GM23338 (cell line): Measurements from ENCODE around the gene KRTAP5-4. TPM values are rescaled to one million over a fixed set of nuclear protein-coding genes. Genes with fewer than 3 reads are reported as not detected.

Experiments used
- ATAC-seq: fragments of 200-7000 bp; cut with Tn5 transposase; 3 replicates; pipeline ENCODE4 v1.9.1; 2020
- DNase-seq: peaks from one replicate; pipeline ENCODE4 v3.0.0-alpha.2; 2015; ENCODE audit warnings: low spot score
- H2AFZ ChIP-seq: fragments of 200-600 bp; sonication (generic); 2 replicates; pipeline ENCODE4 v1.8.0; 2016; ENCODE audit warnings: antibody characterized with exemption, mild to moderate bottlenecking, moderate library complexity
- H3F3A ChIP-seq: fragments of 200-600 bp; sonication (generic); replicated peaks from 2 replicates; pipeline ENCODE4 v1.8.0; 2017; ENCODE audit warnings: antibody characterized with exemption, mixed run types, low read depth
- H3K27ac ChIP-seq: fragments of 200-600 bp; sonication (generic); 2 replicates; pipeline ENCODE4 v1.6.1; 2016; ENCODE audit warnings: low read depth
- H3K27me3 ChIP-seq: fragments of 200-600 bp; sonication (generic); 2 replicates; pipeline ENCODE4 v1.8.0; 2016; ENCODE audit warnings: mild to moderate bottlenecking, mixed run types, moderate library complexity; ENCODE audit not compliant: insufficient read depth
- H3K36me3 ChIP-seq: fragments of 200-600 bp; sonication (generic); 2 replicates; pipeline ENCODE4 v1.8.0; 2016; ENCODE audit warnings: mild to moderate bottlenecking; ENCODE audit not compliant: insufficient read depth
- H3K4me1 ChIP-seq: fragments of 200-600 bp; sonication (generic); 2 replicates; pipeline ENCODE4 v1.8.0; 2016; ENCODE audit warnings: mild to moderate bottlenecking, moderate library complexity; ENCODE audit not compliant: insufficient read depth
- H3K4me2 ChIP-seq: fragments of 200-600 bp; sonication (generic); 2 replicates; pipeline ENCODE4 v1.7.1; 2017; ENCODE audit warnings: mixed run types
- H3K4me3 ChIP-seq: fragments of 200-600 bp; sonication (generic); 2 replicates; pipeline ENCODE4 v1.6.1; 2016; ENCODE audit warnings: mixed run types
- H3K79me2 ChIP-seq: fragments of 200-600 bp; sonication (generic); replicated peaks from 2 replicates; pipeline ENCODE4 v1.8.0; 2017; ENCODE audit warnings: mild to moderate bottlenecking; ENCODE audit not compliant: insufficient read depth
- H3K9me2 ChIP-seq: fragments of 200-600 bp; sonication (generic); 2 replicates; pipeline ENCODE4 v1.8.0; 2017; ENCODE audit not compliant: insufficient read depth
- H4K20me1 ChIP-seq: fragments of 200-600 bp; sonication (generic); replicated peaks from 2 replicates; pipeline ENCODE4 v1.8.0; 2017; ENCODE audit warnings: mild to moderate bottlenecking; ENCODE audit not compliant: insufficient read depth
- H3K27ac Mint-ChIP-seq: 2 replicates; pipeline ENCODE4 v1.8.0; 2020; ENCODE audit warnings: inconsistent platforms, mild to moderate bottlenecking, moderate library complexity, mixed read lengths
- H3K27me3 Mint-ChIP-seq: 3 replicates; pipeline ENCODE4 v1.8.0; 2022; ENCODE audit warnings: low read depth, mild to moderate bottlenecking, moderate library complexity, mixed read lengths, inconsistent platforms; ENCODE audit not compliant: insufficient read depth, poor library complexity
- H3K36me3 Mint-ChIP-seq: 3 replicates; pipeline ENCODE4 v1.8.0; 2021; ENCODE audit warnings: low read depth, mild to moderate bottlenecking, inconsistent platforms, moderate library complexity, mixed read lengths
- H3K4me1 Mint-ChIP-seq: 3 replicates; pipeline ENCODE4 v1.8.0; 2020; ENCODE audit warnings: mild to moderate bottlenecking, inconsistent platforms, mixed read lengths
- H3K4me3 Mint-ChIP-seq: 3 replicates; pipeline ENCODE4 v1.8.0; 2021; ENCODE audit warnings: moderate library complexity, mild to moderate bottlenecking, inconsistent platforms, mixed read lengths
- H3K9me3 Mint-ChIP-seq: 3 replicates; pipeline ENCODE4 v1.8.0; 2020; ENCODE audit warnings: moderate library complexity, mild to moderate bottlenecking, inconsistent platforms, mixed read lengths
- CREB1 ChIP-seq: fragments of 250-450 bp; sonication (Bioruptor Pico); IDR thresholded peaks from 2 replicates; pipeline ENCODE4 v1.5.0; 2020; ENCODE audit warnings: low read depth, mild to moderate bottlenecking, moderate library complexity
- CTCF ChIP-seq, 2 experiments: fragments of 200-600 bp in 1 of 2; sonication (generic) in 1 of 2; conservative IDR thresholded peaks; 2 replicates each; pipeline versions ENCODE4 v1.5.1 to v1.6.1; 2016 to 2017; ENCODE audit warnings: antibody characterized with exemption in 2 of 2, low read depth in 2 of 2, mild to moderate bottlenecking in 2 of 2, moderate library complexity in 1 of 2
- ETS1 ChIP-seq: IDR thresholded peaks from 2 replicates; pipeline ENCODE4 v1.6.1; 2016; ENCODE audit warnings: antibody characterized with exemption
- EZH2 ChIP-seq: fragments of 200-600 bp; sonication (generic); IDR thresholded peaks from one replicate; pipeline ENCODE4 v1.8.0; 2017; ENCODE audit warnings: antibody characterized with exemption, mild to moderate bottlenecking, low read depth; ENCODE audit not compliant: unreplicated experiment
- EZH2phosphoT487 ChIP-seq: fragments of 200-600 bp; sonication (generic); IDR thresholded peaks from one replicate; pipeline ENCODE4 v1.8.1; 2018; ENCODE audit warnings: antibody characterized with exemption; ENCODE audit not compliant: unreplicated experiment
- JUNB ChIP-seq: IDR thresholded peaks from one replicate; pipeline ENCODE4 v1.6.1; 2016; ENCODE audit warnings: antibody characterized with exemption; ENCODE audit not compliant: unreplicated experiment
- NANOG ChIP-seq: IDR thresholded peaks from 2 replicates; pipeline ENCODE4 v1.6.1; 2016; ENCODE audit warnings: antibody characterized with exemption, borderline replicate concordance
- POLR2AphosphoS5 ChIP-seq: IDR thresholded peaks from 2 replicates; pipeline ENCODE4 v1.6.1; 2016; ENCODE audit warnings: antibody characterized with exemption, low read depth
- REST ChIP-seq: IDR thresholded peaks from one replicate; pipeline ENCODE4 v1.6.1; 2018; ENCODE audit warnings: antibody characterized with exemption; ENCODE audit not compliant: unreplicated experiment
- STAT1 ChIP-seq: IDR thresholded peaks from one replicate; pipeline ENCODE4 v1.6.1; 2016; ENCODE audit warnings: antibody characterized with exemption; ENCODE audit not compliant: unreplicated experiment
- ZNF114 ChIP-seq: fragments of 250-450 bp; sonication (Bioruptor Pico); IDR thresholded peaks from 2 replicates; pipeline ENCODE4 v1.5.0; 2020; ENCODE audit warnings: mild to moderate bottlenecking, moderate library complexity
- ZNF331 ChIP-seq: fragments of 250-450 bp; sonication (Bioruptor Pico); IDR thresholded peaks from 2 replicates; pipeline ENCODE4 v1.5.0; 2020; ENCODE audit warnings: low read depth, mild to moderate bottlenecking, moderate library complexity
- ZNF462 ChIP-seq: fragments of 250-450 bp; sonication (Bioruptor Pico); IDR thresholded peaks from 2 replicates; pipeline ENCODE4 v1.5.0; 2020; ENCODE audit warnings: mild to moderate bottlenecking, moderate library complexity
- polyA plus RNA-seq: library from polyadenylated mRNA; unstranded; fragments of >200 nt; fragmentation: Nextera tagmentation; extraction: Ambion mirVana; gene quantifications from 2 replicates; pipeline ENCODE4 v1.2.1, GENCODE V29; 2016
- total RNA-seq: library from RNA; depleted of rRNA; stranded (reverse); fragments of >200 nt; shearing (Covaris generic); gene quantifications from 2 replicates; pipeline ENCODE4 v1.2.3, GENCODE V29; 2014

The KRTAP5-4 gene
- total and polyA plus RNA-seq, 2 experiments from 2014 or later = not detected

- H3K27ac ChIP-seq = no peak overlapping the region
- H3K4me2 ChIP-seq = no peak overlapping the region
- ATAC-seq (no peak), DNase-seq (no peak)
- H4K20me1 ChIP-seq = no peaks in the 10 kb centered on the region
- no peaks in the 10 kb centered on the region for H3K36me3 ChIP-seq
- H3K27me3 ChIP-seq = no peaks in the 10 kb centered on the region
- H3K4me1 ChIP-seq = no peaks in the 10 kb centered on the region
- no peak overlapping the region for H3K4me3 ChIP-seq
- no peaks in the 10 kb centered on the region for H3F3A ChIP-seq
- no peaks in the 10 kb centered on the region for H3K9me2 ChIP-seq
- H3K79me2 ChIP-seq = no peaks in the 10 kb centered on the region
- H3K27ac Mint-ChIP-seq = no peak overlapping the region
- no peak overlapping the region for H2AFZ ChIP-seq
- H3K9me3 Mint-ChIP-seq = peaks cover 20% of the 10 kb centered on the region
- TF ChIP-seq CREB1 (CRISPR knock-in tag) = no peak
- no peak for TF ChIP-seq ZNF331 (CRISPR knock-in tag)
- TF ChIP-seq ZNF462 = no peak
- TF ChIP-seq NANOG = no peak
- TF ChIP-seq EZH2phosphoT487 = no peak
- no peak for TF ChIP-seq STAT1
- no peak for TF ChIP-seq JUNB
- TF ChIP-seq POLR2AphosphoS5 = no peak
- no peak for TF ChIP-seq CTCF (conservative IDR thresholded peaks at IDR 0.05; ENCODE audit: low read depth in 2 of 2)
- TF ChIP-seq ZNF114 = no peak
- TF ChIP-seq ETS1 = no peak
- TF ChIP-seq EZH2 = no peak
- no peak for TF ChIP-seq REST
- peaks cover 5% of the 10 kb centered on the region; the same call in 1 of the 3 replicates for H3K36me3 Mint-ChIP-seq
- peaks cover 9% of the 10 kb centered on the region for H3K27me3 Mint-ChIP-seq
- H3K4me1 Mint-ChIP-seq = peaks cover 15% of the 10 kb centered on the region
- no peak overlapping the region for H3K4me3 Mint-ChIP-seq
These were observed 17.2 kb downstream of the KRTAP5-4 start for GRCh38 chr11:1604711-1605110.
